ENCODE results near the gene MGAT4C.

DNA sequence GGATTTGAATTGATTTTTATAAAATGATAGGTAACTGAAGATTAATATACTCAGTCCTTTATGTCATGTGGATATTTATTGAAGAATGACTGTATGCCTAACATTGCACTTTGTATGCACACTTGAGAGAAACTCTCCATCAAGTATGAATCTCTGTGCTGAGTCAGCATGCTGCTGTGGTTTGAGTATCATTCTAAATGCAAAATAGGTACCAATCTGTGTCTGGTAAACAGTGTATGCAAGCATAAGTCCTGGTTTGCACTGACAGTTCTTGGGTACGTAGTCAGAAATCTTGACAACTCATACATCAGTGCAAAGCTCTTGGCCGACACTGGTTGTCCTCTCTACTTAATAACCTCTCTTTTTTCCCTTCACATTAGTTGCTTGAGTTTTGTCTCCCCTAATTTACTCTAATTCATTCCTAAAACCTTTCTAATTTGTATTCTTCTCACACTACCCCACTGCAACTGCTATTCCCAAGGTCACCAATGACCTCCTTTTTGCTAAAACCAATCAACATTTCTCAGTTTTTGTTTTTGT, 21.8 kb downstream of the MGAT4C start:
- TF ChIP-seq TAF1 (IDR thresholded peaks at IDR 0.05; ENCODE audit: low read depth, low read length) = no peak
- TF ChIP-seq POLR2A (IDR thresholded peaks at IDR 0.05; ENCODE audit: low read depth, low read length) = no peak
